Measurements from ENCODE around the gene TENM3. TPM values are rescaled to one million over a fixed set of nuclear protein-coding genes. Genes with fewer than 3 reads are reported as not detected.

TENM3 gene
- total and polyA plus RNA-seq, 10 of the 15 experiments (the other 5 are each of a cell fraction or from before 2014, with no cell fraction given), result 0.01 to 1.7 (median 0.08) TPM; not detected in 2

DNA sequence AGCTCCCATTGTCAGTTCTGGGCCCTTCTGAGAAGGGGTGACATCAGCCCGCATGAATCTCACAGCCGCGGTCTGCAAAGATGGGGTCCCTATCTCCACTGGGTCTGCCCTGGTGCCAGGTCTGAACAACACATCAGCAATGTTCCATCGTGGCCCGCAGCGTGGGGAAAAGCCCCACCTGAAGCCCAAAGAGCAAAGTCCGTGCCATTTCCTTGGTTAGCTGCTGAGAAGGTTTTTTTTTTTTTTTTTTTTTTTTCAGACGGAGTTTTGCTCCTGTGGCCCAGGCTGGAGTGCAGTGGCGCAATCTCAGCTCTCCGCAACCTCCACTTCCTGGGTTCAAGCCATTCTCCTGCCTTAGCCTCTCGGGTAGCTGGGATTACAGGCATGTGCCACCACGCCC is 594.6 kb downstream of the TENM3 start:
- in situ Hi-C loops (cut with MboI) (no loop called here), intact Hi-C loops (cut with micrococcal nuclease; ENCODE audit: unreplicated experiment) (no loop called here)
- POLR2A ChIA-PET, result no interaction called here
- DNase-seq (ENCODE audit: low read depth, low spot score) (no peak), FAIRE-seq (no peak), ATAC-seq (no peak)
- Histone ChIP-seq H3K4me2 (ENCODE audit: control insufficient read depth, insufficient read depth) (no peak overlapping the region), H3K27ac (ENCODE audit: control insufficient read depth, insufficient read depth) (no peak overlapping the region), H3K27me3 (replicated peaks in 1 of 2; ENCODE audit: control insufficient read depth in 2 of 2, insufficient read depth in 2 of 2, low read length in 1 of 2) (no peaks in the 10 kb centered on the region; a peak in 1 of 4 replicates), H3K4me3 (no peak overlapping the region), H3K36me3 (ENCODE audit: control insufficient read depth in 2 of 2, insufficient read depth in 2 of 2, low read length in 1 of 2) (no peaks in the 10 kb centered on the region), H3K9ac (ENCODE audit: control insufficient read depth, insufficient read depth, low read length) (no peak overlapping the region), H3K79me2 (ENCODE audit: control insufficient read depth, insufficient read depth, low read length) (no peaks in the 10 kb centered on the region), H4K20me1 (ENCODE audit: control insufficient read depth, insufficient read depth) (no peaks in the 10 kb centered on the region), H3K9me3 (replicated peaks; ENCODE audit: control insufficient read depth, insufficient read depth, low read length) (no peaks in the 10 kb centered on the region), H2AFZ (ENCODE audit: control insufficient read depth, low read depth, low read length) (no peak overlapping the region), H3K4me1 (ENCODE audit: control insufficient read depth, insufficient read depth, low read length) (0 out of 2 replicates have a peak, but pooled peaks cover 4% of the 10 kb centered on the region)
- RAD21 ChIA-PET (ENCODE audit: unreplicated experiment), result interaction anchor here (1.5 kb wide), 1 partner anchor 87 kb away, joined by 3 read pairs; no protein-coding TSS in a partner anchor
- no TSS peak for BruUV-seq (replicated peaks)
- CTCF ChIA-PET, result no interaction called here
- SMC1A ChIA-PET (ENCODE audit: uncharacterized antibody, unreplicated experiment), result no interaction called here
- TF ChIP-seq SMAD5 (IDR thresholded peaks at IDR 0.05; ENCODE audit: low read depth), result no peak
- TF ChIP-seq, protein P1, sequence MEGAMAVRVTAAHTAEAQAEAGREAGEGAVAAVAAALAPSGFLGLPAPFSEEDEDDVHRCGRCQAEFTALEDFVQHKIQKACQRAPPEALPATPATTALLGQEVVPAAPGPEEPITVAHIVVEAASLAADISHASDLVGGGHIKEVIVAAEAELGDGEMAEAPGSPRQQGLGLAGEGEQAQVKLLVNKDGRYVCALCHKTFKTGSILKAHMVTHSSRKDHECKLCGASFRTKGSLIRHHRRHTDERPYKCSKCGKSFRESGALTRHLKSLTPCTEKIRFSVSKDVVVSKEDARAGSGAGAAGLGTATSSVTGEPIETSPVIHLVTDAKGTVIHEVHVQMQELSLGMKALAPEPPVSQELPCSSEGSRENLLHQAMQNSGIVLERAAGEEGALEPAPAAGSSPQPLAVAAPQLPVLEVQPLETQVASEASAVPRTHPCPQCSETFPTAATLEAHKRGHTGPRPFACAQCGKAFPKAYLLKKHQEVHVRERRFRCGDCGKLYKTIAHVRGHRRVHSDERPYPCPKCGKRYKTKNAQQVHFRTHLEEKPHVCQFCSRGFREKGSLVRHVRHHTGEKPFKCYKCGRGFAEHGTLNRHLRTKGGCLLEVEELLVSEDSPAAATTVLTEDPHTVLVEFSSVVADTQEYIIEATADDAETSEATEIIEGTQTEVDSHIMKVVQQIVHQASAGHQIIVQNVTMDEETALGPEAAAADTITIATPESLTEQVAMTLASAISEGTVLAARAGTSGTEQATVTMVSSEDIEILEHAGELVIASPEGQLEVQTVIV (IDR thresholded peaks at IDR 0.05; ENCODE audit: borderline replicate concordance, partially characterized antibody), result no peak
- no peak for TF ChIP-seq FOS (IDR thresholded peaks at IDR 0.05; ENCODE audit: borderline replicate concordance, extremely low read depth, insufficient read length)
- TF ChIP-seq ZNF274 (IDR thresholded peaks at IDR 0.05; ENCODE audit: insufficient read depth, insufficient read length), result no peak
- no peak for TF ChIP-seq SPI1 (IDR thresholded peaks at IDR 0.05; ENCODE audit: borderline replicate concordance, insufficient read depth, low read depth, low read length)
- no peak for TF ChIP-seq POU2F2 (IDR thresholded peaks at IDR 0.05; ENCODE audit: borderline replicate concordance, low read depth, low read length)
- no peak for TF ChIP-seq HDGF (IDR thresholded peaks at IDR 0.05)
- TF ChIP-seq, protein P2, sequence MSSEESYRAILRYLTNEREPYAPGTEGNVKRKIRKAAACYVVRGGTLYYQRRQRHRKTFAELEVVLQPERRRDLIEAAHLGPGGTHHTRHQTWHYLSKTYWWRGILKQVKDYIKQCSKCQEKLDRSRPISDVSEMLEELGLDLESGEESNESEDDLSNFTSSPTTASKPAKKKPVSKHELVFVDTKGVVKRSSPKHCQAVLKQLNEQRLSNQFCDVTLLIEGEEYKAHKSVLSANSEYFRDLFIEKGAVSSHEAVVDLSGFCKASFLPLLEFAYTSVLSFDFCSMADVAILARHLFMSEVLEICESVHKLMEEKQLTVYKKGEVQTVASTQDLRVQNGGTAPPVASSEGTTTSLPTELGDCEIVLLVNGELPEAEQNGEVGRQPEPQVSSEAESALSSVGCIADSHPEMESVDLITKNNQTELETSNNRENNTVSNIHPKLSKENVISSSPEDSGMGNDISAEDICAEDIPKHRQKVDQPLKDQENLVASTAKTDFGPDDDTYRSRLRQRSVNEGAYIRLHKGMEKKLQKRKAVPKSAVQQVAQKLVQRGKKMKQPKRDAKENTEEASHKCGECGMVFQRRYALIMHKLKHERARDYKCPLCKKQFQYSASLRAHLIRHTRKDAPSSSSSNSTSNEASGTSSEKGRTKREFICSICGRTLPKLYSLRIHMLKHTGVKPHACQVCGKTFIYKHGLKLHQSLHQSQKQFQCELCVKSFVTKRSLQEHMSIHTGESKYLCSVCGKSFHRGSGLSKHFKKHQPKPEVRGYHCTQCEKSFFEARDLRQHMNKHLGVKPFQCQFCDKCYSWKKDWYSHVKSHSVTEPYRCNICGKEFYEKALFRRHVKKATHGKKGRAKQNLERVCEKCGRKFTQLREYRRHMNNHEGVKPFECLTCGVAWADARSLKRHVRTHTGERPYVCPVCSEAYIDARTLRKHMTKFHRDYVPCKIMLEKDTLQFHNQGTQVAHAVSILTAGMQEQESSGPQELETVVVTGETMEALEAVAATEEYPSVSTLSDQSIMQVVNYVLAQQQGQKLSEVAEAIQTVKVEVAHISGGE (CRISPR knock-in tag; IDR thresholded peaks at IDR 0.05), result no peak
- 57% methylated on average over 11 of the region's 12 CpGs for WGBS (ENCODE audit: insufficient coverage, insufficient replicate concordance, low lambda C conversion rate, missing lambda C conversion rate)

Data from GM12878 (cell line).